Fibroblast of skin of abdomen (primary cell): ENCODE data around the gene DYNC2I2.

Source experiments
- DNase-seq: peaks from one replicate; pipeline ENCODE4 v3.0.0-alpha.2; 2013

Gene DYNC2I2

GRCh38 chr9:128635266-128636023, 21.2 kb downstream of the DYNC2I2 start:
- peak; percentile 97 for DNase-seq

GRCh38 chr9:128634651-128635262, 21.9 kb downstream of the DYNC2I2 start:
- DNase-seq: no peak

- DNase-seq: no peak
These were observed 22.5 kb downstream of the DYNC2I2 start for GRCh38 chr9:128634111-128634510.

GRCh38 chr9:128633601-128634000, 23.0 kb downstream of the DYNC2I2 start:
- DNase-seq: no peak

GRCh38 chr9:128633057-128633456, 23.6 kb downstream of the DYNC2I2 start:
- no peak for DNase-seq

- no peak for DNase-seq
These were observed 24.2 kb downstream of the DYNC2I2 start for GRCh38 chr9:128632486-128632885.

- DNase-seq: no peak
These were observed 24.6 kb downstream of the DYNC2I2 start for GRCh38 chr9:128632066-128632465.

GRCh38 chr9:128631636-128632035, 25.0 kb downstream of the DYNC2I2 start:
- no peak for DNase-seq

GRCh38 chr9:128629852-128630545, 26.6 kb downstream of the DYNC2I2 start:
- no peak for DNase-seq

GRCh38 chr9:128629136-128629535, 27.5 kb downstream of the DYNC2I2 start:
- no peak for DNase-seq

- no peak for DNase-seq
These were observed 28.1 kb downstream of the DYNC2I2 start for GRCh38 chr9:128628471-128629048.

- no peak for DNase-seq
These were observed 28.7 kb downstream of the DYNC2I2 start for GRCh38 chr9:128627906-128628305.

- no peak for DNase-seq
These were observed 29.4 kb downstream of the DYNC2I2 start for GRCh38 chr9:128627127-128627715.

GRCh38 chr9:128626181-128626580, 30.5 kb downstream of the DYNC2I2 start:
- no peak for DNase-seq

GRCh38 chr9:128625391-128626146, 31.1 kb downstream of the DYNC2I2 start:
- DNase-seq: no peak

GRCh38 chr9:128624566-128624965, 32.1 kb downstream of the DYNC2I2 start:
- DNase-seq: no peak

- DNase-seq: no peak
These were observed 34.8 kb downstream of the DYNC2I2 start for GRCh38 chr9:128621730-128622455.

GRCh38 chr9:128619779-128620178, 36.9 kb downstream of the DYNC2I2 start:
- no peak for DNase-seq

- DNase-seq: no peak
These were observed 37.5 kb downstream of the DYNC2I2 start for GRCh38 chr9:128619127-128619526.

GRCh38 chr9:128617943-128618342, 38.7 kb downstream of the DYNC2I2 start:
- no peak for DNase-seq

- DNase-seq: no peak
These were observed 41.1 kb downstream of the DYNC2I2 start for GRCh38 chr9:128615571-128615970.
